Muscle of back (tissue), 11 donors: ENCODE measurements around the gene PRDM2. TPM values are rescaled to one million over a fixed set of nuclear protein-coding genes. Genes with fewer than 3 reads are reported as not detected.

Source experiments
- DNase-seq, 3 donors: peaks; one replicate each; pipeline versions ENCODE4 v3.0.0 to v3.0.0-alpha.2; 2013
- polyA plus RNA-seq, 10 donors: library from polyadenylated mRNA; unstranded; fragments of 120-200 nt; gene quantifications; one replicate each; pipeline ENCODE4 v1.2.1, GENCODE V29; 2013; ENCODE audit not compliant: insufficient read length in 10 of 10

The PRDM2 gene
- polyA plus RNA-seq, 10 donors, result 28.3 to 43.8 (median 38.3) TPM

- DNase-seq, result no peak
Observed at GRCh38 chr1:13830616-13831280, 130.8 kb downstream of the PRDM2 start.

GRCh38 chr1:13832100-13832499 lies 132.1 kb downstream of the PRDM2 start:
- no peak for DNase-seq

- DNase-seq, result no peak
Observed at GRCh38 chr1:13832536-13832935, 132.5 kb downstream of the PRDM2 start.

- no peak for DNase-seq
Observed at GRCh38 chr1:13836136-13836535, 136.1 kb downstream of the PRDM2 start.

- no peak for DNase-seq
Observed at GRCh38 chr1:13836631-13837030, 136.6 kb downstream of the PRDM2 start.

- no peak for DNase-seq
Observed at GRCh38 chr1:13838236-13838635, 138.2 kb downstream of the PRDM2 start.

- no peak for DNase-seq
Observed at GRCh38 chr1:13842497-13842896, 142.5 kb downstream of the PRDM2 start.

- DNase-seq, result no peak
Observed at GRCh38 chr1:13851726-13852125, 151.7 kb downstream of the PRDM2 start.

GRCh38 chr1:13855554-13855953 lies 155.6 kb downstream of the PRDM2 start:
- no peak for DNase-seq

- no peak for DNase-seq
Observed at GRCh38 chr1:13860031-13860430, 160.0 kb downstream of the PRDM2 start.

GRCh38 chr1:13864760-13865159 lies 164.8 kb downstream of the PRDM2 start:
- peak in 2 of 3 donors; percentile 3 to 9 for DNase-seq

GRCh38 chr1:13865851-13866250 lies 165.9 kb downstream of the PRDM2 start:
- no peak for DNase-seq

GRCh38 chr1:13867603-13868002 lies 167.6 kb downstream of the PRDM2 start:
- no peak for DNase-seq

- no peak for DNase-seq
Observed at GRCh38 chr1:13869172-13869797, 169.3 kb downstream of the PRDM2 start.

GRCh38 chr1:13871413-13871812 lies 171.4 kb downstream of the PRDM2 start:
- DNase-seq, result no peak

- DNase-seq, result no peak
Observed at GRCh38 chr1:13871886-13872285, 171.9 kb downstream of the PRDM2 start.

GRCh38 chr1:13873032-13873431 lies 173.0 kb downstream of the PRDM2 start:
- DNase-seq, result no peak

Other genes starting within 250 kb of the PRDM2 start
- gene LRRC38, start 186.2 kb upstream of the PRDM2 start, polyA plus RNA-seq, result 10 to 100 TPM in 9 of 10 donors, 1 to 10 TPM in 1; 9.6 to 38.9 (median 31.8) TPM
- gene PDPN, start 116.4 kb upstream of the PRDM2 start, polyA plus RNA-seq, result 10 to 100 TPM; 28.1 to 50.2 (median 35.8) TPM